Heart right ventricle (tissue), 16 donors: ENCODE data around the gene SNX24. TPM values are rescaled to one million over a fixed set of nuclear protein-coding genes. Genes with fewer than 3 reads are reported as not detected.
A peak's percentile ranks its signal among the peaks of the same experiment; 100 is the strongest.

ENCODE experiments used
- ATAC-seq, 8 donors: fragments of 200-7000 bp; cut with Tn5 transposase; one replicate each; pipeline ENCODE4 v1.9.1; 2020; ENCODE audit warnings: mild to moderate bottlenecking in 8 of 8, moderate library complexity in 8 of 8, moderate number of reproducible peaks in 1 of 8
- DNase-seq, 2 donors: peaks; one replicate each; pipeline ENCODE4 v3.0.0-alpha.2; 2020
- H3K27ac ChIP-seq, 10 donors: fragments of 200-600 bp; sonication (generic) in 2 of 10; one replicate each; pipeline versions ENCODE4 v1.5.0 to v1.8.0; 2020 to 2022; ENCODE audit warnings: mild to moderate bottlenecking in 3 of 10
- H3K27me3 ChIP-seq, 7 donors: fragments of 200-600 bp; one replicate each; pipeline ENCODE4 v1.8.0; 2021 to 2022; ENCODE audit warnings: mild to moderate bottlenecking in 2 of 7
- H3K36me3 ChIP-seq, 9 donors: fragments of 200-600 bp; sonication (generic) in 1 of 9; one replicate each; pipeline versions ENCODE4 v1.5.0 to v1.8.0; 2020 to 2022; ENCODE audit warnings: mild to moderate bottlenecking in 2 of 9
- H3K4me1 ChIP-seq, 9 donors: fragments of 200-600 bp; sonication (generic) in 1 of 9; one replicate each; pipeline versions ENCODE4 v1.5.0 to v1.8.0; 2020 to 2022; ENCODE audit warnings: mild to moderate bottlenecking in 4 of 9
- H3K4me3 ChIP-seq, 10 donors: fragments of 200-600 bp; sonication (generic) in 2 of 10; one replicate each; pipeline versions ENCODE4 v1.5.0 to v1.8.0; 2020 to 2022; ENCODE audit warnings: mild to moderate bottlenecking in 7 of 10, moderate library complexity in 2 of 10
- H3K9me3 ChIP-seq, 11 donors: fragments of 200-600 bp in 10 of 11; sonication (generic) in 2 of 11; one replicate each; pipeline versions ENCODE4 v1.5.0 to v1.8.0; 2013 to 2022; ENCODE audit warnings: mild to moderate bottlenecking in 2 of 11, control low read depth in 1 of 11, moderate library complexity in 1 of 11
- WGBS, 2 donors: extraction: QIAGEN DNeasy Blood & Tissue Kit; methylation state at CpG; one replicate each; pipeline ENCODE4 v1.1.7; 2013; ENCODE audit warnings: inconsistent platforms in 1 of 2; 5-methylcytosine and 5-hydroxymethylcytosine counted together
- intact Hi-C, 10 donors: fragments of 100-400 bp; cut with DNase I; formaldehyde crosslinking; loops; one replicate each; pipeline versions ENCODE4 v1.11.1 to v1.14.2; 2022
- polyA plus RNA-seq, 2 donors: library from polyadenylated mRNA; stranded (reverse); fragments of 200-250 nt; gene quantifications; one replicate each; pipeline ENCODE4 v1.2.3, GENCODE V29; 2013
- total RNA-seq, 10 donors: library from RNA; stranded (reverse); fragmentation: NEBNext Ultra II Directional in 3 of 10; extraction: Animal tissue kit (Norgen Biotek cat#: 25700) in 3 of 10; gene quantifications; one replicate each; pipeline versions ENCODE4 v1.2.1 to v1.2.4, GENCODE V29; 2021 to 2023
- TF ChIP-seq, protein P1 (sequence below), 9 donors: fragments of 200-600 bp; sonication (generic) in 2 of 9; IDR thresholded peaks; one replicate each; pipeline versions ENCODE4 v1.5.0 to v1.8.0; 2021 to 2022; ENCODE audit warnings: antibody characterized with exemption in 9 of 9, mild to moderate bottlenecking in 5 of 9, moderate library complexity in 1 of 9
- donor health status: Arrhythmogenic right ventricular cardiomyopathy.
- donor health status: ischemic (EF 13 %, LVEDD 7.1; RV severe dilation, severe dysfunction).
- donor health status: healthy with polysubstance abuse.
- donor health status: DM: no; HTN: yes; CAD: no.
- donor health status: DM: no; HTN: no; CAD: no.
- donor health status: ischemic (EF 25% LVEDD 6.9; RV normal size, moderate dysfunction).
- donor health status: ischemic (EF 25% LVEDD 5.7; RV mildly dilated, moderate dysfunction).
- donor health status: healthy.
- donor health status: DM: yes; HTN: yes; CAD: no.
- donor health status: Ischemic cardiomyopathy.
- donor health status: ischemic (EF 35%, LVEDD 5.7; RV mildly dilated, moderate dysfunction).
- donor health status: nonischemic (EF 11% LVEDD 7.7; RV severe dilation, severe dysfunction).
- donor health status: DM: yes; HTN: yes; CAD: no.
- donor health status: PGD.
- donor health status: ischemic (EF 29% LVEDD 5.4; RV normal size, mild dysfunction).
- donor health status: nonischemic (EF 23%, LVEDD 6.1; RV moderate dilation, normal function).

The SNX24 gene
- total and polyA plus RNA-seq, 12 donors: 11.7 to 16.3 (median 13.8) TPM

DNA sequence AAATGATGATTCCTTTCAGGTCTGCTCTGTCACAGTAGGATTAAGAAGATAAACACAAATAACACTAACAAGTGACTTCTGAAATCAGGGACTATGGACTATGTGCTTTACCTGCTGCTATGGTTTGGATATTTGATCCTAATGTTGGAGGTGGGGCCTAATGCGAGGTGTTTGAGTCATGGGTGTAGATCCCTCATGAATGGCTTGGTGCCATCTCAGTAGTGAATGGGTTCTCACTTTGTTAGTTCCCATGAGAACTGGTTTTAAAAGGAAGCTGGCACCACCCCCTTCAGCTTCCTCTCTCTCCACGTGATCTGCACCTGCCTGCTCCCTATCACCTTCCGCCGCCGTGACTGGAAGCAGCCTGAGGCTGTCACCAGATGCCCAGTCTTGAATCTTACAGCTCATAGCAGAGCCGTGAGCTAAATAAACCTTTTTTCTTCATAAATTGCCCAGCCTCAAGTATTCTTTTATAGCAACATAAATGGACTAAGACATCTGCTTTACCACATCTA lies 187.8 kb downstream of the SNX24 start:
- WGBS, 2 donors: 74 to 83% methylated on average over 6 of the region's 6 CpGs
- Histone ChIP-seq H3K27ac (peak overlapping the region in 5 of 10 donors; percentile 8 to 46 (median 22)), H3K27me3 (peaks cover 0 to 46% (median 0%) of the 10 kb centered on the region in 7 donors), H3K4me1 (peaks cover 0 to 68% (median 44%) of the 10 kb centered on the region in 9 donors), H3K36me3 (peaks cover 0 to 13% (median 0%) of the 10 kb centered on the region in 9 donors), H3K4me3 (no peak overlapping the region), H3K9me3 (no peaks in the 10 kb centered on the region)
- TF ChIP-seq, protein P1, sequence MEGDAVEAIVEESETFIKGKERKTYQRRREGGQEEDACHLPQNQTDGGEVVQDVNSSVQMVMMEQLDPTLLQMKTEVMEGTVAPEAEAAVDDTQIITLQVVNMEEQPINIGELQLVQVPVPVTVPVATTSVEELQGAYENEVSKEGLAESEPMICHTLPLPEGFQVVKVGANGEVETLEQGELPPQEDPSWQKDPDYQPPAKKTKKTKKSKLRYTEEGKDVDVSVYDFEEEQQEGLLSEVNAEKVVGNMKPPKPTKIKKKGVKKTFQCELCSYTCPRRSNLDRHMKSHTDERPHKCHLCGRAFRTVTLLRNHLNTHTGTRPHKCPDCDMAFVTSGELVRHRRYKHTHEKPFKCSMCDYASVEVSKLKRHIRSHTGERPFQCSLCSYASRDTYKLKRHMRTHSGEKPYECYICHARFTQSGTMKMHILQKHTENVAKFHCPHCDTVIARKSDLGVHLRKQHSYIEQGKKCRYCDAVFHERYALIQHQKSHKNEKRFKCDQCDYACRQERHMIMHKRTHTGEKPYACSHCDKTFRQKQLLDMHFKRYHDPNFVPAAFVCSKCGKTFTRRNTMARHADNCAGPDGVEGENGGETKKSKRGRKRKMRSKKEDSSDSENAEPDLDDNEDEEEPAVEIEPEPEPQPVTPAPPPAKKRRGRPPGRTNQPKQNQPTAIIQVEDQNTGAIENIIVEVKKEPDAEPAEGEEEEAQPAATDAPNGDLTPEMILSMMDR (IDR thresholded peaks at IDR 0.05): no peak
- DNase-seq (no peak), ATAC-seq (no peak)
- intact Hi-C loops: loop anchor here in 2 of 10 donors (10.0 kb wide), 2 partner anchors 188 to 258 kb away; partner anchors contain the start of genes SNX2 (in 1 of the 2) and SNX24 (in 1 of the 2)

DNA sequence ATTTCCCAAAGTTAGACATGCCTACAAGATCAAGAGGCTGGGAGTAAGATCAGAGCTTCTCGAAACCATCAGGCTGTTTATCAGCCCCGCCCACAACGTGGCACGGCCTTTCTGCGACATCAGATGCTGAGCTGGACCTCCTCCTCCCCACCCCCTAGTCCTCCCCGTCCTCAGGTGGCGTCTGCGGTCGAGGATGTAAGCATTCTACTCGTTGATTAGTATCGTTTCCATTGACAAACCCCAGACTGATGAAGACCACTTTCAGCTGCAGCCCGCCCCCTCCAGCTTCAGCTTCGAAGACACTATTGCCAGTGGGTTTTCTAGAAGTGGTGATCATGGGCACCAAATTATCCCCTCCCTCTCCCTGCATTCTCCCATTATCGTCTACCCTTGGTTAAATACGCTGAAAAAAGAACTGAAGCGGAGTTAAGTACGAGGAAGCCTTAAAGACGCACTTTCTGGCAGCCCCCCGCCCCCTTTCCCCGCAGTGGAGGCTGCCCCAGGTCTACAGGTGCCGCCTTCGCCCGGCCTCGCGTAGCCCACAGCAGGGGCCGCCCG lies 190.0 kb downstream of the SNX24 start:
- Histone ChIP-seq H3K9me3 (no peaks in the 10 kb centered on the region), H3K4me3 (peak overlapping the region; percentile 40 to 89 (median 82)), H3K4me1 (peaks cover 0 to 57% (median 36%) of the 10 kb centered on the region in 9 donors), H3K27ac (peak overlapping the region; percentile 93 to 98 (median 95)), H3K27me3 (peaks cover 0 to 61% (median 0%) of the 10 kb centered on the region in 7 donors), H3K36me3 (no peaks in the 10 kb centered on the region)
- peak; percentile 27 to 40 for DNase-seq
- WGBS, 2 donors: 3 to 4% methylated on average over 27 of the region's 27 CpGs
- peak in 2 of 8 donors; percentile 38 to 50 for ATAC-seq
- intact Hi-C loops: loop anchor here in 4 of 10 donors (5.0 to 10.0 kb wide), 4 partner anchors 128 to 261 kb away; partner anchors contain the start of genes SNX24 (in 2 of the 4) and SNX2 (in 1 of the 4)
- TF ChIP-seq, protein P1 (IDR thresholded peaks at IDR 0.05): peak in 1 of 9 donors; percentile 21

DNA sequence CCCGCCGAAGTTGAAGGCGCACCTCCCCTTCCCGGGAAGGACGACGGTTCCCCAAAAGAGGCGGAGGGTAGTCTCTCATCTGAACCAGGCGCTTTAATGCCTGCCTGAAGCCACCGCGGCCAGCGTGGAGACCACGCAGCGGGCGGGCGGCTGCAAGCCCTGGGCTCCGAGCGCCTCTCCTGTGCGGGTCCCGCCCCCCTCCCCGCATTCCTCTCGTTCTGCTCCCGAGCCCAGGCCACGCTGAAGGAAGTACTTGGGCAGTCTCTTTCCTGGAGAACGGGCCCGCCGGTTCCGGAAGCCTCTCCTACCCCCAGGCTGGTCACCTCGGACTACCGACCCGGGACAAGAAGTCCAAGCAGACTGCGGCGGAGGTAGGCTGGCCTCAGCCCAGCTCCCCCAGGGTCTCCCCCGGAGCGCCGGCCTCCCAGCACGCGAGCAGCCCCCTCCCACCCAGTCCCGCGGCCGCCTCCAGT lies 190.5 kb downstream of the SNX24 start:
- peak; percentile 28 to 78 (median 56) for ATAC-seq
- TF ChIP-seq, protein P1 (IDR thresholded peaks at IDR 0.05): no peak
- 0 to 2% methylated on average over 38 to 40 of the region's 40 CpGs for WGBS, 2 donors
- Histone ChIP-seq H3K27ac (peak overlapping the region; percentile 93 to 98 (median 95)), H3K4me1 (peaks cover 0 to 57% (median 36%) of the 10 kb centered on the region in 9 donors), H3K9me3 (no peaks in the 10 kb centered on the region), H3K4me3 (peak overlapping the region; percentile 40 to 89 (median 82)), H3K36me3 (no peaks in the 10 kb centered on the region), H3K27me3 (peaks cover 0 to 61% (median 0%) of the 10 kb centered on the region in 7 donors)
- peak in 1 of 2 donors; percentile 14 for DNase-seq
- intact Hi-C loops: loop anchor here in 4 of 10 donors (5.0 to 10.0 kb wide), 4 partner anchors 129 to 261 kb away; partner anchors contain the start of genes SNX24 (in 2 of the 4) and SNX2 (in 1 of the 4)

DNA sequence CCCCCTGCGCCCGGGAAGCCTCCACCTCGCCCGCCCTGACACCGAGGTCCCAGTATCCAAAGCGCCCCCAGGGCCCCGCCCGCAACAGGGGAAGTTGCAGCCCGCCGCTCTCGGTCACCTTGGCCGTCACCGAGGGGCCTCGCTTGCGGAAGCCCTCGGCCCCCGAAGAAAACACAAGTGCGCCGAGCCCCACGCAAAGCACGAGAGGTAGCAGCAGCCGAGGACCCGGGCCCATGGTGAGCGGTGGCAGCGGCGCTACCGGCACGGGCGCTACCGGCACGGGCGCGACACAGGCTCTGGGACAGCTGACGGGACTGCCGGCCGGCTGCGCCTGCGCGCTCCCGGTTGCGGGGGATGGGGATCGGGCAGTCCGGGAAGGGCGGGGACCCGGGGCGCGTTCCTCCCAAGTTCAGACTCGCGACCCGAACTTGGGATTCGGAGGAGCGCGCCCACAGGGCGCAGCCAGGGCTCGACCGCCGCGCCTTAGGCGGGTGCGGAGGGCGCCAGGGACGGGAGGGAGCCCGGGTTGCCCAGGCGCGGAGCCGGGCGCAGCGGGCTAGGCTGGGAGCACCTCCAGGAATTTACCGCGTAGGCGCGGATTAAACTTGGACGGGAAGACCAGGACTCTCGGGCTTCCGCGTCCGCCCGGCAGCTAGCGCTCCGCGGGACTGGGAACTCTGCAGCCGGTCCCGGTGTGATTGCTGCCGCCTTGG lies 191.1 kb downstream of the SNX24 start, which contains the start of gene PPIC:
TSS of gene PPIC (minus strand) at position 335 of the 713 bp plus-strand sequence. CDS start at position 235, 100 bp downstream.
- peaks cover 0 to 54% (median 36%) of the 10 kb centered on the region in 9 donors for H3K4me1 ChIP-seq
- peak within 1 kb of the TSS; percentile 93 to 98 (median 95) for H3K27ac ChIP-seq
- TF ChIP-seq, protein P1 (IDR thresholded peaks at IDR 0.05): no peak
- peaks cover 0 to 61% (median 0%) of the 10 kb centered on the region in 7 donors for H3K27me3 ChIP-seq
- ATAC-seq (peak; percentile 95 to 99 (median 96)), DNase-seq (peak; percentile 88 to 90)
- H3K36me3 ChIP-seq: no peaks in the 10 kb centered on the region
- intact Hi-C loops: loop anchor here in 4 of 10 donors (5.0 to 10.0 kb wide), 4 partner anchors 129 to 262 kb away; partner anchors contain the start of genes SNX24 (in 2 of the 4) and SNX2 (in 1 of the 4)
- WGBS, 2 donors: 1% methylated on average over 82 to 84 of the region's 84 CpGs
- H3K4me3 ChIP-seq: peak within 1 kb of the TSS; percentile 40 to 89 (median 82)
- no peaks in the 10 kb centered on the region for H3K9me3 ChIP-seq
